Endodermal cell (in vitro differentiated cells): ENCODE data around the gene JAKMIP2. TPM values are rescaled to one million over a fixed set of nuclear protein-coding genes. Genes with fewer than 3 reads are reported as not detected.

Experiments used
- DNase-seq: peaks from one replicate; pipeline ENCODE4 v3.0.0-alpha.2; 2017
- H3K27ac ChIP-seq: 2 replicates; pipeline ENCODE4 v1.5.1; 2013; ENCODE audit warnings: mild to moderate bottlenecking, low read depth, low read length, moderate library complexity
- H3K27me3 ChIP-seq: 2 replicates; pipeline ENCODE4 v1.6.1; 2013; ENCODE audit warnings: mild to moderate bottlenecking, low read length, moderate library complexity; ENCODE audit not compliant: insufficient read depth, control insufficient read depth, poor library complexity, severe bottlenecking
- H3K36me3 ChIP-seq: 2 replicates; pipeline ENCODE4 v1.7.0; 2013; ENCODE audit warnings: mild to moderate bottlenecking, low read length, moderate library complexity; ENCODE audit not compliant: control insufficient read depth, insufficient read depth
- H3K4me1 ChIP-seq: one replicate; pipeline ENCODE4 v1.7.0; 2013; ENCODE audit warnings: low read length; ENCODE audit not compliant: control insufficient read depth, insufficient read depth
- H3K4me3 ChIP-seq: 2 replicates; pipeline ENCODE4 v1.5.1; 2013; ENCODE audit warnings: mild to moderate bottlenecking, low read length, moderate library complexity
- H3K9ac ChIP-seq: 2 replicates; pipeline ENCODE4 v1.6.1; 2013; ENCODE audit warnings: mild to moderate bottlenecking, low read length, moderate library complexity; ENCODE audit not compliant: poor library complexity, severe bottlenecking; ENCODE audit errors: extremely low read depth
- H3K9me3 ChIP-seq: 2 replicates; pipeline ENCODE4 v1.6.1; 2013; ENCODE audit warnings: mild to moderate bottlenecking, low read length, moderate library complexity; ENCODE audit not compliant: control insufficient read depth
- H3K27ac Mint-ChIP-seq: 2 replicates; pipeline ENCODE4 v1.8.0; 2020; ENCODE audit warnings: mixed read lengths
- H3K27me3 Mint-ChIP-seq: 2 replicates; pipeline ENCODE4 v1.8.0; 2021; ENCODE audit warnings: mild to moderate bottlenecking, mixed read lengths; ENCODE audit not compliant: insufficient read depth
- H3K36me3 Mint-ChIP-seq: 2 replicates; pipeline ENCODE4 v1.8.0; 2020; ENCODE audit warnings: low read depth, mixed read lengths
- H3K4me1 Mint-ChIP-seq: 2 replicates; pipeline ENCODE4 v1.8.0; 2020; ENCODE audit warnings: mixed read lengths
- H3K4me3 Mint-ChIP-seq: 2 replicates; pipeline ENCODE4 v1.8.0; 2020; ENCODE audit warnings: mild to moderate bottlenecking, moderate library complexity, mixed read lengths
- H3K9me3 Mint-ChIP-seq: 2 replicates; pipeline ENCODE4 v1.8.0; 2020; ENCODE audit warnings: mild to moderate bottlenecking, mixed read lengths
- WGBS, 2 experiments: methylation state at CpG; one replicate each; pipeline versions ENCODE4 v1.1.5 to v1.1.7; 2013; ENCODE audit warnings: missing lambda C conversion rate in 2 of 2, mixed read lengths in 1 of 2; ENCODE audit not compliant: insufficient coverage in 1 of 2, insufficient read length in 1 of 2; 5-methylcytosine and 5-hydroxymethylcytosine counted together
- total RNA-seq, 2 donors: library from RNA; stranded (reverse); fragmentation: NEBNext Ultra II Directional in 1 of 2; extraction: Animal tissue kit (Norgen Biotek cat#: 25700) in 1 of 2; gene quantifications; 2 replicates in 1 of 2; 3 replicates in 1 of 2; pipeline ENCODE4 v1.2.1, GENCODE V29; 2021
- TF ChIP-seq, protein P1 (sequence below): fragments of 200-600 bp; sonication (generic); conservative IDR thresholded peaks from 2 replicates; pipeline ENCODE4 v1.5.0; 2021; ENCODE audit warnings: antibody characterized with exemption, mild to moderate bottlenecking

JAKMIP2 gene
- total RNA-seq, 2 donors from 2014 or later: 6.9 to 16.7 TPM

DNA sequence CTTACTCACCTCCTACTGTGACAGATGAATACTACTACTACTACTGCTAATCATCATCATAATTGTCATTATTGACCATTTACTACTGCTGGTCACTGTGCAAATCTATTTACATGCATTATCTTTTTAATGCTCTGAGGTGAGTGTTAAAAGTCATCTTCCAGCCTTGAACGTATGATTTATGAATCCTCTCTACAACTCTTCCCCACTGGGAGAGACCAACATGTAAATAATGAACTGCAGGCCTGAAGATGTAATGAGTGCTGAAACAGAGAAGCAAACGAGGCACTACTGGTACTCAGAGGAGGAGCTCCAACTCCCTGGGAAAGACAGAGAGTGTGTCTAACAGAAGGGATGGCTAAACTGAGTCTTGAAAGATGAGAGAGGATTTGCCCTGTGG lies 95.4 kb downstream of the JAKMIP2 start:
- TF ChIP-seq, protein P1, sequence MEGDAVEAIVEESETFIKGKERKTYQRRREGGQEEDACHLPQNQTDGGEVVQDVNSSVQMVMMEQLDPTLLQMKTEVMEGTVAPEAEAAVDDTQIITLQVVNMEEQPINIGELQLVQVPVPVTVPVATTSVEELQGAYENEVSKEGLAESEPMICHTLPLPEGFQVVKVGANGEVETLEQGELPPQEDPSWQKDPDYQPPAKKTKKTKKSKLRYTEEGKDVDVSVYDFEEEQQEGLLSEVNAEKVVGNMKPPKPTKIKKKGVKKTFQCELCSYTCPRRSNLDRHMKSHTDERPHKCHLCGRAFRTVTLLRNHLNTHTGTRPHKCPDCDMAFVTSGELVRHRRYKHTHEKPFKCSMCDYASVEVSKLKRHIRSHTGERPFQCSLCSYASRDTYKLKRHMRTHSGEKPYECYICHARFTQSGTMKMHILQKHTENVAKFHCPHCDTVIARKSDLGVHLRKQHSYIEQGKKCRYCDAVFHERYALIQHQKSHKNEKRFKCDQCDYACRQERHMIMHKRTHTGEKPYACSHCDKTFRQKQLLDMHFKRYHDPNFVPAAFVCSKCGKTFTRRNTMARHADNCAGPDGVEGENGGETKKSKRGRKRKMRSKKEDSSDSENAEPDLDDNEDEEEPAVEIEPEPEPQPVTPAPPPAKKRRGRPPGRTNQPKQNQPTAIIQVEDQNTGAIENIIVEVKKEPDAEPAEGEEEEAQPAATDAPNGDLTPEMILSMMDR: no peak
- no peak for DNase-seq
- no peaks in the 10 kb centered on the region for H3K36me3 Mint-ChIP-seq
- H3K4me1 ChIP-seq: no peaks in the 10 kb centered on the region
- no peak overlapping the region for H3K4me3 Mint-ChIP-seq
- H3K27me3 Mint-ChIP-seq: no peaks in the 10 kb centered on the region
- H3K4me3 ChIP-seq: no peak overlapping the region
- no peak overlapping the region for H3K9ac ChIP-seq
- no peak overlapping the region for H3K27ac Mint-ChIP-seq
- H3K27ac ChIP-seq: no peak overlapping the region
- whole genome bisulfite sequencing, 2 experiments: 88 to 100% methylated on average over 1 to 2 of the region's 2 CpGs
- no peaks in the 10 kb centered on the region for H3K36me3 ChIP-seq
- no peaks in the 10 kb centered on the region for H3K9me3 Mint-ChIP-seq
- no peaks in the 10 kb centered on the region for H3K9me3 ChIP-seq
- no peaks in the 10 kb centered on the region for H3K27me3 ChIP-seq
- peaks cover 3% of the 10 kb centered on the region for H3K4me1 Mint-ChIP-seq

DNA sequence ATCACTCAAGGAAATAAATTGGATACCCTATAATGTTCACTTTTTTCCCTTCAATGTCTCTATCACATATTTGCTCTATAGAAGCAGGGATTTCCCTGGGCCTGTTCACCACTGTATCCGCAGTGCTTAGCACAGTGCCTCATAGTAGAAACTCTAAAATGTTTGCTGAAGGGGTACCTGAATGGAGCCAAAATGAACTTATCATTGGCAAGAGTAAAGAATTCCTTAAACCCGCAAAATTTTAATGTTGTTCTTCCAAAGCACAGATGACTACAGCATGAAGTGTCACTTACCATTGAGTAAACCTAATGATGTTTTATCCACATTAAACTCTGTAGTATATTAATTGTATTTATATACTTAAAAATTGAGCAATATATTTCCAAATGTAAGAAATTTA lies 96.1 kb downstream of the JAKMIP2 start:
- Histone ChIP-seq H3K9ac (no peak overlapping the region), H3K9me3 (no peaks in the 10 kb centered on the region), H3K4me3 (no peak overlapping the region), H3K27ac (no peak overlapping the region), H3K27me3 (no peaks in the 10 kb centered on the region), H3K4me1 (no peaks in the 10 kb centered on the region), H3K36me3 (no peaks in the 10 kb centered on the region)
- no peak for DNase-seq
- no peak overlapping the region for H3K27ac Mint-ChIP-seq
- H3K36me3 Mint-ChIP-seq: no peaks in the 10 kb centered on the region
- TF ChIP-seq, protein P1: no peak
- H3K9me3 Mint-ChIP-seq: no peaks in the 10 kb centered on the region
- peaks cover 3% of the 10 kb centered on the region for H3K4me1 Mint-ChIP-seq
- H3K4me3 Mint-ChIP-seq: no peak overlapping the region
- no peaks in the 10 kb centered on the region for H3K27me3 Mint-ChIP-seq
- WGBS, 2 experiments: 83 to 95% methylated on average over 1 to 2 of the region's 2 CpGs

DNA sequence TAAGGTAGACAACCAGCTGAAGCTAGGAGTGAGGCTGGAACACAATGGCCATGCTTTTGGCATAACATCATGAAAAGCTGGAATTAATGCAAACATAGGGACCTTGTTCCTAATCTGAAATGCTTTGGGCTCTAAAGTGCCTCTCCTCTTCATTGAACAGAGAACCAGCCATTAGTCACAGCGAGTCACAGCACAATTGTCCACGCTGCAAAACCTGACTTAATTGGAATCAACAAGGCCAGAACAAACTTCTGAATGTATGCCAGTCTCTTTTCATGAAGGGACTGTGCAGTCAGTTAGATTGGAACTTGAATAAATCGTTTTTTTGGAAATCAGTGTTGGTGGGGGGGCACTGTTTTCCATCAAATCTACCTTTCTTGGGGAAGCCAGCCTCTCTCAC lies 96.5 kb downstream of the JAKMIP2 start:
- H3K9me3 Mint-ChIP-seq: no peaks in the 10 kb centered on the region
- H3K4me1 Mint-ChIP-seq: no peaks in the 10 kb centered on the region
- no peak overlapping the region for H3K27ac Mint-ChIP-seq
- Histone ChIP-seq H3K36me3 (no peaks in the 10 kb centered on the region), H3K27me3 (no peaks in the 10 kb centered on the region), H3K4me3 (no peak overlapping the region), H3K27ac (no peak overlapping the region), H3K4me1 (no peaks in the 10 kb centered on the region), H3K9me3 (no peaks in the 10 kb centered on the region), H3K9ac (no peak overlapping the region)
- no peak overlapping the region for H3K4me3 Mint-ChIP-seq
- WGBS, 2 experiments: 91 to 94% methylated on average over 2 to 3 of the region's 3 CpGs
- H3K27me3 Mint-ChIP-seq: no peaks in the 10 kb centered on the region
- DNase-seq: no peak
- TF ChIP-seq, protein P1: no peak
- H3K36me3 Mint-ChIP-seq: no peaks in the 10 kb centered on the region
